Measurements from ENCODE around the gene SVIL.
"Not testable (repeated sequence)": the region's sequence is repeated elsewhere in the genome, so short reads cannot be mapped to it uniquely, and the experiment has no call there.

The SVIL gene

GRCh38 chr10:29590915-29591650 lies 43.7 kb downstream of the SVIL start:
- Histone ChIP-seq H3K9me3 (no peaks in the 10 kb centered on the region), H3K4me1 (peaks cover 12% of the 10 kb centered on the region), H3K36me3 (no peaks in the 10 kb centered on the region), H3K4me3 (ENCODE audit: low read depth, low read length) (no peak overlapping the region), H3K27me3 (no peaks in the 10 kb centered on the region)
- DNase-seq = no peak
- TF ChIP-seq, protein P1, sequence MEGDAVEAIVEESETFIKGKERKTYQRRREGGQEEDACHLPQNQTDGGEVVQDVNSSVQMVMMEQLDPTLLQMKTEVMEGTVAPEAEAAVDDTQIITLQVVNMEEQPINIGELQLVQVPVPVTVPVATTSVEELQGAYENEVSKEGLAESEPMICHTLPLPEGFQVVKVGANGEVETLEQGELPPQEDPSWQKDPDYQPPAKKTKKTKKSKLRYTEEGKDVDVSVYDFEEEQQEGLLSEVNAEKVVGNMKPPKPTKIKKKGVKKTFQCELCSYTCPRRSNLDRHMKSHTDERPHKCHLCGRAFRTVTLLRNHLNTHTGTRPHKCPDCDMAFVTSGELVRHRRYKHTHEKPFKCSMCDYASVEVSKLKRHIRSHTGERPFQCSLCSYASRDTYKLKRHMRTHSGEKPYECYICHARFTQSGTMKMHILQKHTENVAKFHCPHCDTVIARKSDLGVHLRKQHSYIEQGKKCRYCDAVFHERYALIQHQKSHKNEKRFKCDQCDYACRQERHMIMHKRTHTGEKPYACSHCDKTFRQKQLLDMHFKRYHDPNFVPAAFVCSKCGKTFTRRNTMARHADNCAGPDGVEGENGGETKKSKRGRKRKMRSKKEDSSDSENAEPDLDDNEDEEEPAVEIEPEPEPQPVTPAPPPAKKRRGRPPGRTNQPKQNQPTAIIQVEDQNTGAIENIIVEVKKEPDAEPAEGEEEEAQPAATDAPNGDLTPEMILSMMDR (IDR thresholded peaks at IDR 0.05; ENCODE audit: low read depth, low read length) = no peak

- no peak for DNase-seq
- Histone ChIP-seq H3K4me3 (ENCODE audit: low read depth, low read length) (no peak overlapping the region), H3K4me1 (peaks cover 12% of the 10 kb centered on the region), H3K36me3 (no peaks in the 10 kb centered on the region), H3K9me3 (no peaks in the 10 kb centered on the region), H3K27me3 (no peaks in the 10 kb centered on the region)
- TF ChIP-seq, protein P1 (IDR thresholded peaks at IDR 0.05; ENCODE audit: low read depth, low read length) = no peak
Observed at GRCh38 chr10:29588629-29589421, 45.9 kb downstream of the SVIL start.

GRCh38 chr10:29587750-29588628 lies 46.8 kb downstream of the SVIL start:
- not testable (repeated sequence) for H3K36me3 ChIP-seq; H3K27me3 ChIP-seq; H3K4me3 ChIP-seq (ENCODE audit: low read depth, low read length); H3K9me3 ChIP-seq; DNase-seq
- peaks cover 12% of the 10 kb centered on the region for H3K4me1 ChIP-seq

DNA sequence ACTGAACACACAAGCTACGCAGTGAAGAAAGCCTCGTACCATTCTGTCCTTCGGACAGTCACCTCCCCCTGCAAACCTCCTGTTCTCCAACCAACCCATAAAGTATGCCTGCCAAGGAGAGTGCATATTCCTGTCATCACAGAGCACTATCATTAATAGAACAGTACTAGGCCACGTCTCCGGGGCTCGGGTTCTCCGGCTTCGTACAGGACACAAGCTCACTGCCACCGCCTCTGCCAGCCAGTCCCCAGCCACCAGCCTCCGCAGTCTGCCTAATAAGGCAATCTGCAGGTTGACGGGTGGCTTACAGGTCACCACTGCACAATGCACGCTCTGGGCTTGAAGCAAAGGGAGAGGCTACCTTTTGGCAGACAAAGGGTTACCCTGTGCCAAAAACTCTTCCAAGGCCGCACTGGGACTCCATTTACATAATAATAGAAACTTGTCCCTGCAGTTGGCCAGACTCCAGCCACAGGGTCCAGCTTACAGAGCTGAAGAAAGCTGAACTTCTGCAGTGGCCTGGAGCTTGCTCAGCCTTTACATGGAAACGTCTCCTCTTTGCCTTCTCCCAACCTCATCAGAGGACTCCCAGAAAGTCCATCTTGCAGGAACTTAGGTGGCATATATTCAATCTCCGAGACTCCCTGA lies 47.5 kb downstream of the SVIL start:
- peak; percentile 19 for DNase-seq
- H3K27me3 ChIP-seq; H3K36me3 ChIP-seq; H3K9me3 ChIP-seq; H3K4me3 ChIP-seq (ENCODE audit: low read depth, low read length): not testable (repeated sequence)
- peaks cover 12% of the 10 kb centered on the region for H3K4me1 ChIP-seq

- TF ChIP-seq, protein P1 (IDR thresholded peaks at IDR 0.05; ENCODE audit: low read depth, low read length) = no peak
- no peaks in the 10 kb centered on the region for H3K9me3 ChIP-seq
- H3K4me3 ChIP-seq (ENCODE audit: low read depth, low read length) = no peak overlapping the region
- H3K27me3 ChIP-seq = no peaks in the 10 kb centered on the region
- H3K36me3 ChIP-seq = no peaks in the 10 kb centered on the region
- DNase-seq = no peak
- H3K4me1 ChIP-seq = peaks cover 12% of the 10 kb centered on the region
Observed at GRCh38 chr10:29586509-29586908, 48.3 kb downstream of the SVIL start.

DNA sequence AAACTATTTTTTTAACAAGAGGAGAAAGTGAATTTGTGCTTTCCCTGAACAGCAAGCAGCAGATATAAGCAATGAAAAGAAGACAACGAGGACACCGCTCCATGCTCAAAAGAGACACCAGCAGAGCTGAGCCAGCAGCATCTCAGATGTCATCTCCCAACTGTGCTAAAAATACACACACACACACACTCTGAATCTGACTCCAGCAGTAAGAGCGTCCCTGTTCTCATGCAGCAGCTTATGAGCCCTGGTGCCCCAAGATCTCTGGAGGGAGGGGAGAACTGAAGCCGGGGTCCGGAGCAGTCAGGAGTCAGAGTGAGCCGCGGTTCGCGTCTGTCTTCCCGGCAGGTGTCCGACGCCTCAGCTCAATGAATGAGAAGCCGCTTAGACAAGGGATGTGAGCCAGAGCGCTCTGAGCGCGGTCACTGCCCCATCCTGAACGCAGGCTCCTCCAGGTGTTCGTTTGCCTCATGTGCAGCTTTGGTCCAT lies 49.2 kb downstream of the SVIL start:
- Histone ChIP-seq H3K27me3 (no peaks in the 10 kb centered on the region), H3K36me3 (no peaks in the 10 kb centered on the region), H3K9me3 (no peaks in the 10 kb centered on the region), H3K4me3 (ENCODE audit: low read depth, low read length) (no peak overlapping the region), H3K4me1 (peaks cover 12% of the 10 kb centered on the region)
- peak; percentile 23 for DNase-seq
- TF ChIP-seq, protein P1 (IDR thresholded peaks at IDR 0.05; ENCODE audit: low read depth, low read length) = no peak
